Measurements from ENCODE around the gene TET2. TPM values are rescaled to one million over a fixed set of nuclear protein-coding genes. Genes with fewer than 3 reads are reported as not detected.

Gene TET2
- total RNA-seq, 1 donor from 2014 or later = 20.9 TPM

DNA sequence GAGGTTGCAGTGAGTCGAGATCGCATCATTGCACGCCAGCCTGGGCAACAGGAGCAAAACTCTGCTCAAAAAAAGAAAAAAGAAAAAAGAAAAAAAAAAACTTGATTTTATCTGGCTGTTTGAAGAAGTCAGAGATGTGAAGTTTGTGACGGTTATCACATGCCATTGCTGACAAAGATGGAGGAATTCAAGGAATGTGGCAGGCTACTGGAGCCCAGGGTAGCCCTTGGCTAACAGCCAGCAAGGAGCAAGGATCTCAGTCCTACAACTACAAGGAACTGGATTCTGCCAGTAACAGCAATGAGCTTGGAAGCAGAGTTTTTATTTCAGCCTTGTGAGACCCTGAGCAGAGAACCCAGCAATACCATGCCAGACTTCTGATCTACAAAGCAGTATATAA is 24.3 kb upstream of the TET2 start:
- Histone ChIP-seq H3K27me3 (ENCODE audit: control insufficient read depth in 3 of 3, insufficient read depth in 3 of 3, low read length in 3 of 3) (no peaks in the 10 kb centered on the region), H3K27ac (ENCODE audit: low read depth, low read length) (no peak overlapping the region), H3K9ac (ENCODE audit: low read depth in 1 of 3, low read length in 3 of 3) (no peak overlapping the region), H3K9me3 (ENCODE audit: control insufficient read depth in 3 of 3, low read length in 3 of 3) (no peaks in the 10 kb centered on the region), H3K4me1 (ENCODE audit: control insufficient read depth in 3 of 3, insufficient read depth in 3 of 3, low read length in 3 of 3) (no peaks in the 10 kb centered on the region), H3K36me3 (ENCODE audit: control insufficient read depth in 3 of 3, insufficient read depth in 3 of 3, low read length in 3 of 3) (no peaks in the 10 kb centered on the region), H3K4me3 (ENCODE audit: low read length in 3 of 3) (no peak overlapping the region)

DNA sequence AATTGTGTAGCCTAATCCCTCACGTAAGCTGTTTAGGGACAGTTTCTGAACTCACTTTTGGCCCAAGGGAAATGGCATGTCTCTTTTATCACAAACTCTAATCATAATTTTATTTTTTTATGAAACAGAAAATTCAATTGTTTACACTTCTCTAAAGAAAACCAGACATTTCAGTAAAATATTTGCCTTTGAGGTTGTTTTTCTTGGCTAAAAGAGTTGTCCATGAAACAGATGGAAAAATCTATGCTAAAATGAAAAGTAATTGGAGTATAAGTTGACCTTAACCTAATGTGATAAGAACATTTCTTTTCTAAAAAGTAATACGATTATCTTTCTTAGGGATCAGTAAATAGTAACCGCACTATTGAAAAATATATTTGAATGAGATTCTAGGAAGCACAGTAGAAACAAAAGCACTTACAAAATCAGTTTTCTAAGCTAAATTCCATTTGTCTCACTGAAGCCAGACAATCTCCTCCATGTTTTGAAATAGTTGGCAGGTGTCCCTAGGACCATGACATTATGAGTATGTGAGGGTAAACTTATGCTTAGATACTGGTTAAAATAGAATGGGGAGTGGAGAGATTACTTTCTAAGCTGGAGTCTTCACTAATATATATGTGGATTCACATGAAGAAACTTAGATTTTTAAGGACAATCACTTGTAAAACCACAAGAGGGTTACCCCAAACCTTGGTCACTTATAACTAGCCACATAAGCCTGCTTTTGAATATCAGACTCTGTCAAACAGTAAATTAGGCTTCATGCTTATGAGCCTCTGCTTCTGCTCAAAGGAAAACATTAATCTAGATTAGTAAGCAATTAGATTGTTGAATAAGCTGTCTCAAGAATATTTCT is 20.1 kb upstream of the TET2 start:
- Histone ChIP-seq H3K9me3 (ENCODE audit: control insufficient read depth in 3 of 3, low read length in 3 of 3) (no peaks in the 10 kb centered on the region), H3K27ac (ENCODE audit: low read depth, low read length) (no peak overlapping the region), H3K9ac (ENCODE audit: low read depth in 1 of 3, low read length in 3 of 3) (no peak overlapping the region), H3K36me3 (ENCODE audit: control insufficient read depth in 3 of 3, insufficient read depth in 3 of 3, low read length in 3 of 3) (no peaks in the 10 kb centered on the region), H3K27me3 (ENCODE audit: control insufficient read depth in 3 of 3, insufficient read depth in 3 of 3, low read length in 3 of 3) (no peaks in the 10 kb centered on the region), H3K4me3 (ENCODE audit: low read length in 3 of 3) (no peak overlapping the region), H3K4me1 (ENCODE audit: control insufficient read depth in 3 of 3, insufficient read depth in 3 of 3, low read length in 3 of 3) (no peaks in the 10 kb centered on the region)

DNA sequence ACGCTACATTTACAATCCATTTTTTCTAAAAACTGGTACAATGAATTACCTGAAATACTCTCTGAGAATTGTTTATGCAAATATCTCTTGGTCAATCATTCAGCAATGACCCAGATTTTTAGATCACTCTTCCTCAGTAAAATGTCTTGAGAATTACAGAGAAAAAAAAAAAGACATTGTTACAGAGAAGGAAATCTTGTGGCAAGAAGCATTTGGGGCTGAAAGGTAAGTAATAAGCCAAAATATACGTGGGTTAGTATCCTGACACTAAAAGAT is 19.6 kb upstream of the TET2 start:
- no peak overlapping the region for H3K4me3 ChIP-seq (ENCODE audit: low read length in 3 of 3)
- no peaks in the 10 kb centered on the region for H3K4me1 ChIP-seq (ENCODE audit: control insufficient read depth in 3 of 3, insufficient read depth in 3 of 3, low read length in 3 of 3)
- no peaks in the 10 kb centered on the region for H3K36me3 ChIP-seq (ENCODE audit: control insufficient read depth in 3 of 3, insufficient read depth in 3 of 3, low read length in 3 of 3)
- H3K27me3 ChIP-seq (ENCODE audit: control insufficient read depth in 3 of 3, insufficient read depth in 3 of 3, low read length in 3 of 3) = no peaks in the 10 kb centered on the region
- H3K9ac ChIP-seq (ENCODE audit: low read depth in 1 of 3, low read length in 3 of 3) = no peak overlapping the region
- H3K9me3 ChIP-seq (ENCODE audit: control insufficient read depth in 3 of 3, low read length in 3 of 3) = no peaks in the 10 kb centered on the region
- no peak overlapping the region for H3K27ac ChIP-seq (ENCODE audit: low read depth, low read length)

DNA sequence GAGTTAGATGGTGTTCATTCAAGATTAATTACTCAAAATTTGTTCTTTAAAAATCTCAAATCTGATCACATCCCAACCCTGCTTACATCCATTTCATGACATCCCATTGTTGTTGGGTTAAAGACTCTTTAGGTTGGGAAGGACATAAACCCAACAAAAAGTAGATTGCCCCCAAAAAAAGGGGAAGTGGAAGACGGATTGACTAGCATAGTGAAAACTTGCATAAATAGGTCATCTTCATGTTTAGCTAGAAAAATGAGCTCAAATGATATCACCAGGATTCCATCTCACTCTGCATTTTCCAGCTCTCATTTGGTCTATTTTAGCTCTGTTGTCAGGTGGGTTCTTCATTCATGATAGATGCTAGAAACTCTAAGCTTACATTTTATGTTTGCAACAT is 18.5 kb upstream of the TET2 start:
- Histone ChIP-seq H3K4me3 (ENCODE audit: low read length in 3 of 3) (no peak overlapping the region), H3K9ac (ENCODE audit: low read depth in 1 of 3, low read length in 3 of 3) (no peak overlapping the region), H3K4me1 (ENCODE audit: control insufficient read depth in 3 of 3, insufficient read depth in 3 of 3, low read length in 3 of 3) (no peaks in the 10 kb centered on the region), H3K27ac (ENCODE audit: low read depth, low read length) (no peak overlapping the region), H3K36me3 (ENCODE audit: control insufficient read depth in 3 of 3, insufficient read depth in 3 of 3, low read length in 3 of 3) (no peaks in the 10 kb centered on the region), H3K9me3 (ENCODE audit: control insufficient read depth in 3 of 3, low read length in 3 of 3) (no peaks in the 10 kb centered on the region), H3K27me3 (ENCODE audit: control insufficient read depth in 3 of 3, insufficient read depth in 3 of 3, low read length in 3 of 3) (no peaks in the 10 kb centered on the region)

DNA sequence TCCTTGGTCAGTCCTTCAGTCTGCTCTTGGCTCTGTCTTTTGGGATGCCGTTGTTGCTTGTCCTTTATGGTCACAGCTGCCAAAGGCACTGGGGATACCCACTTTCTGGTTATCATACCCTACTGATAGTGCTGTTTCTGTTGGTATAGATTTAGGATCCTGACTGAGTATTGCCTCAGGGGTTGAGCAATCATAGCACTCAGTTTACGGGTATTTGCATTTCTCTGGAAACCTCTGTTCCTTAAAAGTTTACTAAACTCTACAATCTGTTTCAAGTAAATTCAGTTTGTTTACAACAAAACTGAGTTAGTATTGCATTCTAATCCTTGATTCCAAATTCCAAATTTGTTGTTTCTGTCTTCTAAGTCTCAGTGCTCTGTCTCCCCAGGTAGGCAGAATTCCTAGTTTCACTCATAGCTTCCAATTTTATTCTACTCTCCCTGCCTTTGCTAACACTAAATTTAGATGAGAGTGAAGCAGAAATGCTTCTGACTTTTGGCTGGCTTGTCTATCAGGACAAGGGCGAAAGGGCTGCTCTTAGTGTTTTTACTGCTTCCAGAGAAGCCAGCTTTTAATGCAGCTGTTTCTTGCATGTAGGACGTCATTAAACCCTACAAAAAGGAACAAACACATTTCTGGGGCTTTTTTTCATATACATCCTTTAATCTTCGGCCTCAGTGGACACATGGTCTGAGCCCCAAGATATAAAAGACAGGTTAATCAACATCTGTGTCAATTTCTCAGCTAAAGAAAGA is 17.2 kb upstream of the TET2 start:
- Histone ChIP-seq H3K4me3 (ENCODE audit: low read length in 3 of 3) (no peak overlapping the region), H3K27me3 (ENCODE audit: control insufficient read depth in 3 of 3, insufficient read depth in 3 of 3, low read length in 3 of 3) (no peaks in the 10 kb centered on the region), H3K27ac (ENCODE audit: low read depth, low read length) (no peak overlapping the region), H3K4me1 (ENCODE audit: control insufficient read depth in 3 of 3, insufficient read depth in 3 of 3, low read length in 3 of 3) (no peaks in the 10 kb centered on the region), H3K9ac (ENCODE audit: low read depth in 1 of 3, low read length in 3 of 3) (no peak overlapping the region), H3K36me3 (ENCODE audit: control insufficient read depth in 3 of 3, insufficient read depth in 3 of 3, low read length in 3 of 3) (no peaks in the 10 kb centered on the region), H3K9me3 (ENCODE audit: control insufficient read depth in 3 of 3, low read length in 3 of 3) (no peaks in the 10 kb centered on the region)

DNA sequence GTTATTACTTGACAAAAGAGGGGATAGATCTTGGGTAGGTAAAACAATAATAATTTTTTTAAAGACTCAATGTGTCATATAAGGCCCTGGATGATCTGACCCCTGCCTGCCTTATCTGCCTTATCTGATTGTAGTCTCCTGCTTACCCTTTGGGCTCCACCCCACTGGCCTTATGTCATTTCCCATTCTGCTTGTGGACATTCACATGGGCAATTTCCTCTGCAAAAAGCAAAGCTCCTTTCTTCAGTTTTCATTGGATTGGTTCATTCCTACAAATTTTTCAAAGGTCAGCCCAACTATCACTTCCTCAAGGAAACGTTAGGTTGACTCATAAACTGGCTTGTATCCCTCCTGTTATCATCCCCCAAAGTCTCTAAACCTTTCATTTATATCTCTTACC is 15.7 kb upstream of the TET2 start:
- H3K27me3 ChIP-seq (ENCODE audit: control insufficient read depth in 3 of 3, insufficient read depth in 3 of 3, low read length in 3 of 3) = no peaks in the 10 kb centered on the region
- H3K27ac ChIP-seq (ENCODE audit: low read depth, low read length) = no peak overlapping the region
- H3K9ac ChIP-seq (ENCODE audit: low read depth in 1 of 3, low read length in 3 of 3) = no peak overlapping the region

DNA sequence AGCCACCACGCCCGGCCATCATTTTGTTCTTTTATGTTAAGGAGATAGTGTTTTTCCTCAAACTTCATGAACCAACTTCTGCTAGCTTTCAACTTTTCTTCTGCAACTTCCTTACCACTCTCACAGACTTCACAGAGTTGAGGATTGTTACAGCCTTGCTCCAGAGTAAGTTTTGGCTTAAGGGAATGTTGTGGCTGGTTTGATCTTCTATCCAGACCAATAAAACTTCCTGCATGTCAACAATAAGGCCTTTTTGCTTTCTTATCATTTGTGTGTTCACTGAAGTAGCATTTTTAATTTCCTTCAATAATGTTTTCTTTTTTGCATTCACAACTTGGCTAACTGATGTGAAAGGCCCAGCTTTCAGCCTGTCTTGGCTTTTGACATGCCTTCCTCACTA is 12.7 kb upstream of the TET2 start:
- H3K9me3 ChIP-seq (ENCODE audit: control insufficient read depth in 3 of 3, low read length in 3 of 3) = no peaks in the 10 kb centered on the region
- no peaks in the 10 kb centered on the region for H3K36me3 ChIP-seq (ENCODE audit: control insufficient read depth in 3 of 3, insufficient read depth in 3 of 3, low read length in 3 of 3)
- H3K4me1 ChIP-seq (ENCODE audit: control insufficient read depth in 3 of 3, insufficient read depth in 3 of 3, low read length in 3 of 3) = no peaks in the 10 kb centered on the region

More for the DNA sequence above, 15.7 kb upstream of the TET2 start:
- Histone ChIP-seq H3K9me3 (ENCODE audit: control insufficient read depth in 3 of 3, low read length in 3 of 3) (no peaks in the 10 kb centered on the region), H3K4me3 (ENCODE audit: low read length in 3 of 3) (no peak overlapping the region), H3K36me3 (ENCODE audit: control insufficient read depth in 3 of 3, insufficient read depth in 3 of 3, low read length in 3 of 3) (no peaks in the 10 kb centered on the region), H3K4me1 (ENCODE audit: control insufficient read depth in 3 of 3, insufficient read depth in 3 of 3, low read length in 3 of 3) (no peaks in the 10 kb centered on the region)

DNA sequence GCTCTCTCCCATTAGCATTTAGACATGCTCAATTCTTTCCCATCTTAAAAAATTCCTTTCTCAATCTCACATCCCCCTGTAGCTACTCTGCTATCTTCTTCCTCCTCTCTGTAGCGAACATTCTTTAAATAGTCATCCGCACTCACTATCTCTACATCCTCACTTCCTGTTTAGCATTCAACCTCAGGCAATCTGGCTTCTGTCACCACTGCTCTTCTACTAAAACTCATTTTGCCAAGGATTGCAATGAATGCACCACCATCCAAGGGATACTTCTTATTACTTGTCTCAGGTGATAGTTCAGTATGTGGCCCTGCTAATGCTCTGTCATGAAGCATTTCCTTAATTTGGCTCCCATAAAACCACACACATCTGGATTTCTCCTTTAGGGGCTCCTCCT is 10.9 kb upstream of the TET2 start:
- Histone ChIP-seq H3K9me3 (ENCODE audit: control insufficient read depth in 3 of 3, low read length in 3 of 3) (no peaks in the 10 kb centered on the region), H3K27me3 (ENCODE audit: control insufficient read depth in 3 of 3, insufficient read depth in 3 of 3, low read length in 3 of 3) (no peaks in the 10 kb centered on the region), H3K4me3 (ENCODE audit: low read length in 3 of 3) (no peak overlapping the region), H3K36me3 (ENCODE audit: control insufficient read depth in 3 of 3, insufficient read depth in 3 of 3, low read length in 3 of 3) (no peaks in the 10 kb centered on the region), H3K4me1 (ENCODE audit: control insufficient read depth in 3 of 3, insufficient read depth in 3 of 3, low read length in 3 of 3) (no peaks in the 10 kb centered on the region), H3K9ac (ENCODE audit: low read depth in 1 of 3, low read length in 3 of 3) (no peak overlapping the region), H3K27ac (ENCODE audit: low read depth, low read length) (no peak overlapping the region)

More for the DNA sequence above, 12.7 kb upstream of the TET2 start:
- Histone ChIP-seq H3K27ac (ENCODE audit: low read depth, low read length) (no peak overlapping the region), H3K4me3 (ENCODE audit: low read length in 3 of 3) (no peak overlapping the region), H3K9ac (ENCODE audit: low read depth in 1 of 3, low read length in 3 of 3) (no peak overlapping the region), H3K27me3 (ENCODE audit: control insufficient read depth in 3 of 3, insufficient read depth in 3 of 3, low read length in 3 of 3) (no peaks in the 10 kb centered on the region)

DNA sequence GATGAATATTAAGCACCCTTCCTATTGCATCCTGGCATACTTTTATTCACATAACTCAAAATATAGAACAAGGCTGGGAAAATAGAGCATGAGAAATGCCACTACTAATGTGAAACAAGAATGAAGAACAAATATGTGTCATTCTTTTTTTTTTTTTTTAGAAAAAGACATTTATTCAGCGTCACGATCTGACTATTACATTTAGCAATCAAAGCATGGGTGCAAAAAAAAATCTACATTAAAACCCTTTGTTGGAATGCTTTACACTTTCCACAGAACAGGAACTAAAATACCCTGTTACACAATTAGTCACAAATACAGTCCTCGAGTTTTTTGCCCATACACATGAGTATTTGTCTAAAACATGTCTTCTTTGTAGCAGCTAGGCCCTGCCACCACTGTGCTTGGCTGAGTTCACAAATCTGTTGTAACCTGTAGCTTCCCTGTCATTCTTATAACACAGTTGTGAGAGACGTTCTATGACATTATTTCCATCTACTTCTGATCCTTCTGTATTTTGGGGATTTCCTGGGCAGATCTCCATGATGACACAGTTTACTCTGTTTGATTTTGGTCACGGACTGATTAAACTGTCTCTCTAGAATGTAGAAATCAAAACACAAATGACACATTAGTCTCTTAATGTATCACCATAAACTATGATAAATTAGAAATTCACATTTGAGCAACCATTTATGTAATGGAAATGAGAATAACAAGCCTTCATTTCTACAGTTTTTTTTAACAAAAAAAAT is 9.4 kb upstream of the TET2 start:
- Histone ChIP-seq H3K27me3 (ENCODE audit: control insufficient read depth in 3 of 3, insufficient read depth in 3 of 3, low read length in 3 of 3) (no peaks in the 10 kb centered on the region), H3K4me1 (ENCODE audit: control insufficient read depth in 3 of 3, insufficient read depth in 3 of 3, low read length in 3 of 3) (no peaks in the 10 kb centered on the region), H3K36me3 (ENCODE audit: control insufficient read depth in 3 of 3, insufficient read depth in 3 of 3, low read length in 3 of 3) (no peaks in the 10 kb centered on the region), H3K4me3 (ENCODE audit: low read length in 3 of 3) (no peak overlapping the region), H3K9me3 (ENCODE audit: control insufficient read depth in 3 of 3, low read length in 3 of 3) (no peaks in the 10 kb centered on the region), H3K27ac (ENCODE audit: low read depth, low read length) (no peak overlapping the region), H3K9ac (ENCODE audit: low read depth in 1 of 3, low read length in 3 of 3) (no peak overlapping the region)

DNA sequence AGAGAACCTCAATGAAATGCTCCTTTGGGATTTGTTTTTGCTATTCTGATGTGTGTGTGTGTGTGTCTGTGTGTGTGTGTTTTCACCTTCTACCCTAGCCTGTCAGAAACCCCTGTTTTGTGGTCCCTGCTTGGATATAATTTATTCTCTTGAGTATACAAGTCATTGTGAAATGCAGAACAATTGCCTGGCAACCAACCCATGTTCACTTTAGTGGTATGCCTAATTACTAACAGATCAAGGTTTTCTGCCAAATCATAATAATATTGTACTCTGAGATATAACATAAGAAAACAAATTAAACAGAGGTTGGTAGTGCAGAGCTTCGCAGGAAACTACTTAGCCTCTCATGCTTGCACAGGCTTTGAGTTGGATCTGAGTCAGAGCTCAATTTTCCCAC is 7.0 kb upstream of the TET2 start:
- H3K4me1 ChIP-seq (ENCODE audit: control insufficient read depth in 3 of 3, insufficient read depth in 3 of 3, low read length in 3 of 3) = no peaks in the 10 kb centered on the region
- H3K27ac ChIP-seq (ENCODE audit: low read depth, low read length) = no peak overlapping the region
- no peaks in the 10 kb centered on the region for H3K9me3 ChIP-seq (ENCODE audit: control insufficient read depth in 3 of 3, low read length in 3 of 3)
- H3K36me3 ChIP-seq (ENCODE audit: control insufficient read depth in 3 of 3, insufficient read depth in 3 of 3, low read length in 3 of 3) = no peaks in the 10 kb centered on the region
- H3K4me3 ChIP-seq (ENCODE audit: low read length in 3 of 3) = no peak overlapping the region
- H3K27me3 ChIP-seq (ENCODE audit: control insufficient read depth in 3 of 3, insufficient read depth in 3 of 3, low read length in 3 of 3) = no peaks in the 10 kb centered on the region
- H3K9ac ChIP-seq (ENCODE audit: low read depth in 1 of 3, low read length in 3 of 3) = no peak overlapping the region

Measured in skeletal muscle tissue (tissue), 4 donors.